LNCAP (cell line): ENCODE data around the gene RAPGEF4.

Experiments used
- CTCF ChIP-seq: fragments of 450-650 bp; IDR thresholded peaks from 2 replicates; pipeline ENCODE4 v1.5.1; 2017; ENCODE audit warnings: mild to moderate bottlenecking

The RAPGEF4 gene

GRCh38 chr2:172996387-172996961 lies 260.8 kb downstream of the RAPGEF4 start:
- no peak for TF ChIP-seq CTCF

GRCh38 chr2:172997031-172997430 lies 261.4 kb downstream of the RAPGEF4 start:
- TF ChIP-seq CTCF, result no peak

GRCh38 chr2:172998547-172999272 lies 263.1 kb downstream of the RAPGEF4 start:
- TF ChIP-seq CTCF, result no peak

- no peak for TF ChIP-seq CTCF
These were observed 264.2 kb downstream of the RAPGEF4 start for GRCh38 chr2:172999641-173000386.

- no peak for TF ChIP-seq CTCF
These were observed 266.3 kb downstream of the RAPGEF4 start for GRCh38 chr2:173001664-173002604.

GRCh38 chr2:173002751-173003541 lies 267.3 kb downstream of the RAPGEF4 start:
- TF ChIP-seq CTCF, result no peak
